ENCODE results near the gene OSGIN1. TPM values are rescaled to one million over a fixed set of nuclear protein-coding genes. Genes with fewer than 3 reads are reported as not detected.
A peak's percentile ranks its signal among the peaks of the same experiment; 100 is the strongest.
"Not testable (repeated sequence)": the region's sequence is repeated elsewhere in the genome, so short reads cannot be mapped to it uniquely, and the experiment has no call there.

The OSGIN1 gene
- total RNA-seq, 6 experiments from 2014 or later = 40.1 to 170 (median 53.9) TPM

DNA sequence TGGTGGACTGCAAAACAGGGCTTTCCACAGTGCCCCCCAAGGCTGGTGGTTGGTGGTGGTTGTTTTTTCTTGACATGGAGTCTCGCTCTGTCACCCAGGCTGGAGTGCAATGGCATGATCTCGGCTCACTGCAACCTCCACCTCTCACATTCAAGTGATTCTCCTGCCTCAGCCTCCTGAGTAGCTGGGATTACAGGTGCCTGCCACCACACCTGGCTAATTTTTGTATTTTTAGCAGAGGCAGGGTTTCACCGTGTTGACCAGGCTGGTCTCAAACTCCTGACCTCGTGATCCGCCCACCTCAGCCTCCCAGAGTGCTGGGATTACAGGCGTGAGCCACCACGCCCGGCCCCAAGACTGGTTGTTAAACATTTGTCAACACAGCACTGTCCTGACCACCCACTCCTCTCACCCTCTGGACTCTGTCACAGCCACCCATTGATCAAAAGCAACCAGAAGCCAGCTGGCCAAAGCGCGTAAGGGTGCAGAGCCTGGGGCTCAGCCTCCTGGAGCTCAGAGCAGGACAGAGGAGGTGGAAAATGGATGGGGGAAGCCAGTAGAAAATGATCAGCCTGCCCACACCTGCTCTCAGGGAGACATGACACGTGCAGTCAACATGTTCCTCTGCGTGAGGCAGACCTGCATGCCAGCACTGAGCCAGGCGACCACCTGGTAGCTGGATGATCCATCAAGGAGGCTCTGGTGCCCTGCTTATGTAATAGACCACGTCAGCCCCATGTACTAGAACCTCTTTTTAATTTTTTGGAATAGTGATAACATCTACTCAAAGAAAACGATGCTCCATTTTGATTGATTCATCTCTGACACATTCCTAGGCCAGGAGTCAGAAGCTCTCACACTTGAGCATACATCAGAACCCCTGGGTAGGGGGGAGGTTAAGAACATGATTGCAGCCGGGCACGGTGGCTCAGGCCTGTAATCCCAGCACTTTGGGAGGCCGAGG lies 14.8 kb upstream of the OSGIN1 start:
- no peaks in the 10 kb centered on the region for H3K36me3 ChIP-seq

DNA sequence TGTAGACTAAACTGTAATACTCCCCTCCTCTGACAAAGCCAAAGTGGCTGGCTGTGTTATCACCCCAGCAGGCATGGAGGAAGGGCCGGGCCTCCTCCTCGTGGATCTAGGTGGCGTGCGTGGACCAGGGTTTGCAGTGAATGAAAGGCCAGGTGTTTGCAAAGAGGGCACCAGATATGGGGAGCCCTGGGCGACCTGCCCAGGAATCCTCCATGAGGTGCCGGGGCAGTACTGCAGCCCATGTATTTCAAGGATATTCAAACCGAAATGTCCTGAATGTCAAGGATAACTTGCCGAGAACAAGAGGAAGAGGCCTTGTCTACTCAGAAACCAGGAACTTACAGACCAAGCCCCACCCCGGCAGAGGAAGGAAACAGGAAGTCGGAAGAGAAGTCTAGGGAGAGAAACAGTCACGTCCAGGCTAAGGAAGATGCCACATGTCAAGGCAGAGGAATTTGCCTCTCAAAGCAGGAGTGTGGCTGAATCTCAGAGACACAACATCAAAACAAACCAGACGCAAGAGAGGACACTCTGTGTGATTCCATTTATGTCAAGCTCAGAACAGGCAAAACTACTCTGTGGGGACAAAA lies 13.7 kb upstream of the OSGIN1 start:
- Histone ChIP-seq H3K4me1 (peaks cover 0 to 43% (median 21%) of the 10 kb centered on the region in 4 donors), H3K36me3 (no peaks in the 10 kb centered on the region), H3K27me3 (no peaks in the 10 kb centered on the region), H3K27ac (peak overlapping the region in 2 of 3 donors; percentile 1 to 26), H3K4me3 (no peak overlapping the region), H3K9me3 (no peaks in the 10 kb centered on the region)
- intact Hi-C loops (cut with DNase I) = no loop called here
- peak in 1 of 3 donors; percentile 59 for DNase-seq
- ATAC-seq = peak in 1 of 4 donors; percentile 4
- 31% methylated on average over 9 of the region's 12 CpGs for WGBS (ENCODE audit: insufficient coverage, low coverage, low lambda C conversion rate, missing lambda C conversion rate)
- no peak for TF ChIP-seq POLR2A (IDR thresholded peaks at IDR 0.05)
- TF ChIP-seq, protein P1, sequence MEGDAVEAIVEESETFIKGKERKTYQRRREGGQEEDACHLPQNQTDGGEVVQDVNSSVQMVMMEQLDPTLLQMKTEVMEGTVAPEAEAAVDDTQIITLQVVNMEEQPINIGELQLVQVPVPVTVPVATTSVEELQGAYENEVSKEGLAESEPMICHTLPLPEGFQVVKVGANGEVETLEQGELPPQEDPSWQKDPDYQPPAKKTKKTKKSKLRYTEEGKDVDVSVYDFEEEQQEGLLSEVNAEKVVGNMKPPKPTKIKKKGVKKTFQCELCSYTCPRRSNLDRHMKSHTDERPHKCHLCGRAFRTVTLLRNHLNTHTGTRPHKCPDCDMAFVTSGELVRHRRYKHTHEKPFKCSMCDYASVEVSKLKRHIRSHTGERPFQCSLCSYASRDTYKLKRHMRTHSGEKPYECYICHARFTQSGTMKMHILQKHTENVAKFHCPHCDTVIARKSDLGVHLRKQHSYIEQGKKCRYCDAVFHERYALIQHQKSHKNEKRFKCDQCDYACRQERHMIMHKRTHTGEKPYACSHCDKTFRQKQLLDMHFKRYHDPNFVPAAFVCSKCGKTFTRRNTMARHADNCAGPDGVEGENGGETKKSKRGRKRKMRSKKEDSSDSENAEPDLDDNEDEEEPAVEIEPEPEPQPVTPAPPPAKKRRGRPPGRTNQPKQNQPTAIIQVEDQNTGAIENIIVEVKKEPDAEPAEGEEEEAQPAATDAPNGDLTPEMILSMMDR (IDR thresholded peaks at IDR 0.05) = no peak

More for the DNA sequence above, 14.8 kb upstream of the OSGIN1 start:
- peak; percentile 36 to 61 (median 51) for ATAC-seq
- peak in 2 of 3 donors; percentile 73 to 76 for DNase-seq
- no peak overlapping the region for H3K4me3 ChIP-seq
- no peaks in the 10 kb centered on the region for H3K9me3 ChIP-seq
- TF ChIP-seq, protein P1 (IDR thresholded peaks at IDR 0.05) = no peak
- TF ChIP-seq POLR2A (IDR thresholded peaks at IDR 0.05) = no peak
- intact Hi-C loops (cut with DNase I) = no loop called here
- 43% methylated on average over 18 of the region's 18 CpGs for WGBS (ENCODE audit: insufficient coverage, low coverage, low lambda C conversion rate, missing lambda C conversion rate)
- H3K27ac ChIP-seq = peak overlapping the region in 1 of 3 donors; percentile 33
- H3K27me3 ChIP-seq = no peaks in the 10 kb centered on the region
- peaks cover 0 to 31% (median 15%) of the 10 kb centered on the region in 4 donors for H3K4me1 ChIP-seq

DNA sequence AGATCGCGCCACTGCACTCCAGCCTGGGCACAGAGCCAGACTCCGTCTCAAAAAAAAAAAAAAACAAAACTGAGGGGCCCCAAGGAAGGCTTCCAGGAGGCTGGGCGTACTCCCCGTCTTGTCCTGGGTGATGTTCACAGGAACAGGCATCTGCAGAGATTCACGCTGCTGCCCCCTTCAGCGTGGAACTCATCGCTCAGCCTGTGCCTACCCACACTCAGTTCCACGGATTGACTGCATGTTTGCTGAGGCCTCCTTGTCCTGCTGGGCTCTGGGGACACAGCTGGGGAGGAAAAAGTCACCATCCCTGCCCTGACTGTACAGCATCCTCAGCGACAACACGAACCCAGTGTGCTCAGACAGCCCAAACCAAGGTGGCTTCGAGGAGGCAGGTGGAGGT lies 12.9 kb upstream of the OSGIN1 start:
- DNase-seq = no peak
- TF ChIP-seq, protein P1 (IDR thresholded peaks at IDR 0.05) = no peak
- TF ChIP-seq POLR2A (IDR thresholded peaks at IDR 0.05) = no peak
- no peaks in the 10 kb centered on the region for H3K9me3 ChIP-seq

DNA sequence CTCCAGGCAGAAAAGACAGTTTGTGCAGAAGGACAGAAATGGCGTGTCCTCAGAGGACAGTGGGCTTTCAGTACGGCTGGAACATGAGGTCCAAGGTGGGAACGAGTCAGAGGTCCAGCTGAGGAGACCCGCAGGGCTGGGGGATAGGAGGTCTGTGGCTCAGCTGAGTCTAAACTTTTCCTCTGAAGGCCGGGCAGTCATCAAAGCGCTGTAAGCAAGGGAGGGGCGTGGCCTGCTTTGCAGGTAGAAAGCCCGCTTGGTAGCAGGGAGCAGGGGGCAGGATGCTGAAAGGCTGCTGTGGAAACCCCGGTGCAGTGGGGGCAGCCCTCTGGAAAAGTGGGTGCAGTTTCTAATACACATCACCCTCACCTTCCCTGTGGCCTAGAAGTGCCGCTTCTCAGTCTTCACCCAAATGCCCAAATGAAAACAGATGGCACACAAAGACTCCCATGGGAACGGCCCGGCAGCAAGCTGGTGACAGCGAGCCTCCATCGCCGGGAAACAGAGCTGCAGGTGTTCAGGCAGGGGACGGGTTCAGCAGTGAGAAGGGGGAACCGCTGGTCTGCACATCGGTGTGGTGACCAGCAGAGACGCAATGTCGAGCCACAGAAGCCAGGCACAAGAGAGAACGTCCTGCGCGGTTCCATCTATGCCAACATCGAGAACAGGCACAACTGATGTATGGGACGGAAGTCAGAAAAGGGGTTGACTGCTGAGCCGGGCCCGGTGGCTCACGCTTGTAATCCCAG lies 12.2 kb upstream of the OSGIN1 start:
- H3K9me3 ChIP-seq = no peaks in the 10 kb centered on the region
- TF ChIP-seq, protein P1 (IDR thresholded peaks at IDR 0.05) = no peak
- TF ChIP-seq POLR2A (IDR thresholded peaks at IDR 0.05) = no peak
- intact Hi-C loops (cut with DNase I) = no loop called here
- WGBS (ENCODE audit: insufficient coverage, low coverage, low lambda C conversion rate, missing lambda C conversion rate) = 98% methylated on average over 11 of the region's 28 CpGs
- no peaks in the 10 kb centered on the region for H3K36me3 ChIP-seq
- peaks cover 0 to 56% (median 28%) of the 10 kb centered on the region in 4 donors for H3K4me1 ChIP-seq
- peak in 1 of 3 donors; percentile 50 for DNase-seq
- H3K4me3 ChIP-seq = no peak overlapping the region
- no peak for ATAC-seq
- no peaks in the 10 kb centered on the region for H3K27me3 ChIP-seq
- no peak overlapping the region for H3K27ac ChIP-seq

More for the DNA sequence above, 12.9 kb upstream of the OSGIN1 start:
- Histone ChIP-seq H3K4me1 (peaks cover 0 to 51% (median 24%) of the 10 kb centered on the region in 4 donors), H3K4me3 (no peak overlapping the region), H3K36me3 (no peaks in the 10 kb centered on the region), H3K27me3 (no peaks in the 10 kb centered on the region), H3K27ac (no peak overlapping the region)
- ATAC-seq = no peak
- intact Hi-C loops (cut with DNase I) = no loop called here
- WGBS (ENCODE audit: insufficient coverage, low coverage, low lambda C conversion rate, missing lambda C conversion rate) = 88% methylated on average over 8 of the region's 12 CpGs

DNA sequence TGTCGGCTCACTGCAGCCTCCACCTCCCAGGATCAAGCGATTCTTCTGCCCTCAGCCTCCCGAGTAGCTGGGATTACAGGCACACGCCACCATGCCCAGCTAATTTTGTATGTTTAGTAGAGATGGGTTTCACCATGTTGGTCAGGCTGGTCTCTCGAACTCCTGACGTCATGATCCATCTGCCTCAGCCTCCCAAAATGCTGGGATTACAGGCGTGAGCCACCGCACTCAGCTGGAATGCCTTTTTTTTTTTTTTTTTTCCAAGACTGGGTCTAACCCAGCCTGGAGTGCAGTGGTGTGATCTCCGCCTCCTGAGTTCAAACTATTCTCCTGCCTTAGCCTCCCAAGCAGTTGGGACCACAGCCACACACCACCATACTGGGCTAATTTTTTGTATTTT lies 11.5 kb upstream of the OSGIN1 start:
- 86% methylated on average over 5 of the region's 9 CpGs for WGBS (ENCODE audit: insufficient coverage, low coverage, low lambda C conversion rate, missing lambda C conversion rate)
- ATAC-seq; H3K36me3 ChIP-seq; H3K9me3 ChIP-seq; H3K4me3 ChIP-seq; intact Hi-C loops (cut with DNase I); DNase-seq; H3K27me3 ChIP-seq: not testable (repeated sequence)
- Histone ChIP-seq H3K4me1 (peaks cover 0 to 64% (median 31%) of the 10 kb centered on the region in 4 donors), H3K27ac (peak overlapping the region in 1 of 3 donors; percentile 83)

Measured in right lobe of liver (tissue), 6 donors.